ENCODE results near the gene DHH.

DHH gene

DNA sequence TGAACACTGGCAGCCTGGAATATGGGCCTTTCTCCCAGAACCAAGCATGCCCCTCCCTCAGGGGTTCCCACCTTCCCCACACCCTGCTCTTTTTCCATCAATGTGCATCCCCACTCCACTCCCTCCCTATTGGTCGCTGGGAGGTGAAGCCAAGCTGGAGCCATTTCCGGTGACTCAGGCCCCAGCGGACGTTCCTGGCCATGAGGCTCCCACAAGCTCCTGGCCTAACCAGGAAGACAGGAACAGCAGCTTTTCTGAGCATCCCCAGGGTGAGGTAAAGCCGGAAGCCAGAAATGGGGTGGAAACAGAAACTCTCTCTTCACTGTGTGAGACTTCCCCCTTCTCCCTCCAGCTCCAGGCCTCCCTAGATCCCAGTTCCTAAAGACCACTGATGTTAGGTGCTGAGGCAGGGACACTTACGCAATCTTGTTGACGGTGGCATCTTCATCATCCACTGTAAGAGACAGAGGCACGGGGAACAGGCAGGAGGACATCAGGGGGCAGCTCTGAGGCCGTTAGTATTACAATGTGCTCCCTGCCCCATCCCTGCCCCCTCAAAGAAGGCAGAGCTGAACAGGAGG lies 11.0 kb upstream of the DHH start:
- TF ChIP-seq, protein P1, sequence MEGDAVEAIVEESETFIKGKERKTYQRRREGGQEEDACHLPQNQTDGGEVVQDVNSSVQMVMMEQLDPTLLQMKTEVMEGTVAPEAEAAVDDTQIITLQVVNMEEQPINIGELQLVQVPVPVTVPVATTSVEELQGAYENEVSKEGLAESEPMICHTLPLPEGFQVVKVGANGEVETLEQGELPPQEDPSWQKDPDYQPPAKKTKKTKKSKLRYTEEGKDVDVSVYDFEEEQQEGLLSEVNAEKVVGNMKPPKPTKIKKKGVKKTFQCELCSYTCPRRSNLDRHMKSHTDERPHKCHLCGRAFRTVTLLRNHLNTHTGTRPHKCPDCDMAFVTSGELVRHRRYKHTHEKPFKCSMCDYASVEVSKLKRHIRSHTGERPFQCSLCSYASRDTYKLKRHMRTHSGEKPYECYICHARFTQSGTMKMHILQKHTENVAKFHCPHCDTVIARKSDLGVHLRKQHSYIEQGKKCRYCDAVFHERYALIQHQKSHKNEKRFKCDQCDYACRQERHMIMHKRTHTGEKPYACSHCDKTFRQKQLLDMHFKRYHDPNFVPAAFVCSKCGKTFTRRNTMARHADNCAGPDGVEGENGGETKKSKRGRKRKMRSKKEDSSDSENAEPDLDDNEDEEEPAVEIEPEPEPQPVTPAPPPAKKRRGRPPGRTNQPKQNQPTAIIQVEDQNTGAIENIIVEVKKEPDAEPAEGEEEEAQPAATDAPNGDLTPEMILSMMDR (IDR thresholded peaks at IDR 0.05; ENCODE audit: low read length, missing control alignments), result no peak
- peak; percentile 55 for DNase-seq (ENCODE audit: low read depth)
- H3K4me3 ChIP-seq (replicated peaks; ENCODE audit: low read depth, low read length), result no peak overlapping the region

- DNase-seq (ENCODE audit: low read depth), result no peak
- no peak overlapping the region for H3K4me3 ChIP-seq (replicated peaks; ENCODE audit: low read depth, low read length)
Observed at GRCh38 chr12:49104822-49105221, 10.2 kb upstream of the DHH start.

DNA sequence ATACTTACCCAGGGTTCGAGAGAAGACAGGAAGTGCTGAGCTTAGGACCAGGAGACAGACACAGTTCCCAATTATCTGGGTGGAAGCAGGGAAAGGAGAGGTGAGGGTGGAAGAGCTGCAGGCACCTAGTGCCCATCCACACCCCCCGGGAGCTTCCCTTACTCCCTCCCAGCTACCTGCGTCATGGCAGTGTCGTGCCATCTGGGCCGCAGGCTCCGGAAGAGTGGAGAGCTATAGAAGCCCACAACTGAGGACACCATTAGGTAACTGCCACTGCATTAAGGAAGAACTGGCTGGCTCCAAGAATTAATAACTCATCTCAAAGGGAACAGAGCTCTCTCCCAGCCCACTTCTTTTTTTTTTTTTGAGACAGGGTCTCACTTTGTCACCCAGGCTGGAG lies 5.8 kb upstream of the DHH start:
- TF ChIP-seq, protein P1 (IDR thresholded peaks at IDR 0.05; ENCODE audit: low read length, missing control alignments), result no peak
- DNase-seq (ENCODE audit: low read depth), result no peak
- H3K4me3 ChIP-seq (replicated peaks; ENCODE audit: low read depth, low read length), result no peak overlapping the region

More at GRCh38 chr12:49104822-49105221, 10.2 kb upstream of the DHH start:
- TF ChIP-seq, protein P1 (IDR thresholded peaks at IDR 0.05; ENCODE audit: low read length, missing control alignments), result no peak

DNA sequence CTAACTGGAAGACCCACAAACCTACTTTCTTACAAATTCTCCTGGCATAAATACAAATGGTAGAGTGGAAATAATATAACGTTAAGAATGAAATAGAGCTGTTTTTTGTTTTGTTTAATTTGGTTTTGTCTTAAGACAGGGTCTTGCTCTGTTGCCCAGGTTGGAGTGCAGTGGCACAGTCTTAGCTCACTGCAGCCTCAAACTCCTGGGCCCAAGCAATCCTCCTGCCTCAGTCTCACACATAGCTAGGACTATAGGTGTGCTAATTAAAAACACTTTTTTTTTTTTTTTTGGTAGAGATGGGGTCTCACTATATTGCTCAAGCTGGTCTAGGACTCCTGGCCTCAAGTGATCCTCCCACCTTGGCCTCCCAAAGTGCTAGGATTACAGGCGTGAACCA lies 4.1 kb upstream of the DHH start:
- H3K4me3 ChIP-seq (replicated peaks; ENCODE audit: low read depth, low read length), result no peak overlapping the region
- TF ChIP-seq, protein P1 (IDR thresholded peaks at IDR 0.05; ENCODE audit: low read length, missing control alignments), result no peak
- DNase-seq (ENCODE audit: low read depth), result no peak

DNA sequence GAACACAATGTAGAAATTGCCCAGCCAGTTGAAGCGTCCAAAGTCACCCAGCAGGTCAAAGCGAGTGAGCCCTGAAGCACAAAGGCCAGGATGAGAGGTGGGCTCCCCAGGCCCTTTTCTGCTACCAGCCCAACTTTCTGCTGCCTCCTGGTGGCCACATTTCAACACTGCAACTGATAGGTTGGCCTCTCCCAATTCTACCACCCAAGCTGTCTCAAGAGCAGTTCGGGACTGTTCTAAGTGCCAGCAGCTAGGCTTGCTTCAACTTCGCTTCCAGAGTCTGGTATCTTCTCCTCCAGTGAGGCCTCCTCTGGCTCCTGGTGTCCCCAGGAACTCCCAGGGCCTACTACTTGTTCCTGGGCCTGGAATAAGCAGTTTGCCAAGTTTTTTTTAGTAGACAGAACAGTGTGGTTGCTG lies 3.4 kb upstream of the DHH start:
- TF ChIP-seq, protein P1 (IDR thresholded peaks at IDR 0.05; ENCODE audit: low read length, missing control alignments), result peak; percentile 90
- H3K4me3 ChIP-seq (replicated peaks; ENCODE audit: low read depth, low read length), result no peak overlapping the region

DNA sequence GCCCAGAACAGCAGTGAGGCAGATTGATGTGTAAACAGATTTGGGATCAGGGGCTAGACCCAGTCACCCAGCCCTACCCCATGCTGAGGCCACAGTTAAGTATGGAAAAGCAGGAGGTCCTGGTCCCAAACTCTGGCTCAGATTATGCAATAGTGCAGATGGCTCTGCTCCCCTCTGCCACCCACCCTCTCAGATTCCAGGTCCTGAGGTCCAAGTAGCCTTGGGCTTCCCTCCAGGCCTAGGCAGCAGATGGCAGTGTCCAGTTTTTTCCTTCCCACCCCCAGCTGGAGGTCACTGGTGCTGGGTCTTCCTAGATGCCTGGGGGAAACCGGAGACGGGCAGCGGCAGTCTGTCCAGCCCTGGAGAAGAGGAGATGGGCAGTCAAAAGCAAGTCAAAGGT lies 2.8 kb upstream of the DHH start:
- TF ChIP-seq, protein P1 (IDR thresholded peaks at IDR 0.05; ENCODE audit: low read length, missing control alignments), result no peak
- H3K4me3 ChIP-seq (replicated peaks; ENCODE audit: low read depth, low read length), result no peak overlapping the region
- no peak for DNase-seq (ENCODE audit: low read depth)

More for the DNA sequence above, 3.4 kb upstream of the DHH start:
- DNase-seq (ENCODE audit: low read depth), result peak; percentile 63

GRCh38 chr12:49094975-49095365 lies 369 bp upstream of the DHH start:
- TF ChIP-seq, protein P1 (IDR thresholded peaks at IDR 0.05; ENCODE audit: low read length, missing control alignments), result no peak
- DNase-seq (ENCODE audit: low read depth), result no peak
- no peak overlapping the region for H3K4me3 ChIP-seq (replicated peaks; ENCODE audit: low read depth, low read length)

All from fibroblast of pulmonary artery (primary cell).